ENCODE data around the gene PRRC2A.

PRRC2A gene

DNA sequence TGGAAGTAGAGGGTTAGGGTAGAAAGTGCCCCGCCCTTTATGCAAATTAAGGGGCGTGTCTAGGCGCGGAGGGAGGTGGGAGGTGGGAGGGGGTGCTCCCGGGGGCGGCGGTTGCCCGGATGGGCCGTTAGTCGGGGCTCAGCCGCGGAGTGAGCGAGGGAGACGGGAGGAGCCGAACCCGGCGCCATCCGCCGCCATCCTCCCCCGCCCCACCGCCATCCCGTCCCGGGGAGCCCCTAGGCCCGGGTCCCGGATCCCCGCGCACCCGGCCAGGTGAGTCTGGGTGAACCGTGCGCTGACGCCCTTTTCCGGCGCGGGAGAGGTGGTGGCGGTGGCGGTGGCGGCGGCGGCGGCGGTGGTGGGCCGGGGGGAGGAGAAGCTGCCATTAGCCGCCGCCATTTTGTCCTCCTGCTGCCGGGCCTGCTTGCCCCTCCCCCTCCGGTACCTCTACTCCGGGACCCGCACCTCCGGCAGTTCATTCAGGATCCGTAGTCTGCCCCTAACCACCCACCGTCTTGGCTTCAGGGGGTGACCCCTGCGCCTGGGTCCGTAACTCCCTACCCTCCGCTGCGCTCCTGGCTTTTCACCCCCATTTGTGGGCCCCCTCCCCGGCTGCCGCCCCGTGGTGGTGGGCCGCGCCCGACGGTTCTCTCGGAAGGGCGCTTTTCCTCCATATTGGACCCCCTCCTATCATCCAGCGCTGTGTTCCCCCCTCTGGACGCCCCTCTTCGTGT, at the start of gene PRRC2A:
TSS of gene PRRC2A (plus strand) at position 130 of the 734 bp plus-strand sequence. CDS start 2,075 bp downstream, outside the sequence.
- Histone ChIP-seq H3K9ac (ENCODE audit: low read length in 2 of 2) (peak within 1 kb of the TSS; percentile 96 to 100), H3K27me3 (ENCODE audit: control insufficient read depth in 1 of 2, insufficient read depth in 2 of 2, low read length in 2 of 2) (no peaks in the 10 kb centered on the region), H3K27ac (ENCODE audit: low read length) (peak within 1 kb of the TSS; percentile 97), H3K4me3 (ENCODE audit: low read length in 2 of 2) (peak within 1 kb of the TSS; percentile 89 to 91), H3K36me3 (ENCODE audit: control insufficient read depth in 2 of 2, insufficient read depth in 2 of 2, low read length in 2 of 2) (peaks cover 25 to 30% of the 10 kb centered on the region in 2 donors), H3K9me3 (ENCODE audit: control insufficient read depth in 2 of 2, low read length in 2 of 2) (no peaks in the 10 kb centered on the region), H3K4me1 (ENCODE audit: control insufficient read depth, insufficient read depth, low read length) (peaks cover 15% of the 10 kb centered on the region)

DNA sequence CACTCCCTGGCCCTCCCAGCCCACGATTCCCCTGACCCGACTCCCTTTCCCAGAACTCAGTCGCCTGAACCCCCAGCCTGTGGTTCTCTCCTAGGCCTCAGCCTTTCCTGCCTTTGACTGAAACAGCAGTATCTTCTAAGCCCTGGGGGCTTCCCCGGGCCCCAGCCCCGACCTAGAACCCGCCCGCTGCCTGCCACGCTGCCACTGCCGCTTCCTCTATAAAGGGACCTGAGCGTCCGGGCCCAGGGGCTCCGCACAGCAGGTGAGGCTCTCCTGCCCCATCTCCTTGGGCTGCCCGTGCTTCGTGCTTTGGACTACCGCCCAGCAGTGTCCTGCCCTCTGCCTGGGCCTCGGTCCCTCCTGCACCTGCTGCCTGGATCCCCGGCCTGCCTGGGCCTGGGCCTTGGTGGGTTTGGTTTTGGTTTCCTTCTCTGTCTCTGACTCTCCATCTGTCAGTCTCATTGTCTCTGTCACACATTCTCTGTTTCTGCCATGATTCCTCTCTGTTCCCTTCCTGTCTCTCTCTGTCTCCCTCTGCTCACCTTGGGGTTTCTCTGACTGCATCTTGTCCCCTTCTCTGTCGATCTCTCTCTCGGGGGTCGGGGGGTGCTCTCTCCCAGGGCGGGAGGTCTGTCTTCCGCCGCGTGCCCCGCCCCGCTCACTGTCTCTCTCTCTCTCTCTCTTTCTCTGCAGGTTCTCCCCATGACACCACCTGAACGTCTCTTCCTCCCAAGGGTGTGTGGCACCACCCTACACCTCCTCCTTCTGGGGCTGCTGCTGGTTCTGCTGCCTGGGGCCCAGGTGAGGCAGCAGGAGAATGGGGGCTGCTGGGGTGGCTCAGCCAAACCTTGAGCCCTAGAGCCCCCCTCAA, 48.2 kb upstream of the PRRC2A start, which contains the start of gene LTA:
TSS of gene LTA (plus strand) at position 249 of the 871 bp plus-strand sequence. CDS start at position 703, 454 bp downstream.
- Histone ChIP-seq H3K9ac (ENCODE audit: low read length in 2 of 2) (no peak within 1 kb of the TSS), H3K36me3 (ENCODE audit: control insufficient read depth in 2 of 2, insufficient read depth in 2 of 2, low read length in 2 of 2) (no peaks in the 10 kb centered on the region), H3K4me3 (ENCODE audit: low read length in 2 of 2) (no peak within 1 kb of the TSS), H3K27me3 (ENCODE audit: control insufficient read depth in 1 of 2, insufficient read depth in 2 of 2, low read length in 2 of 2) (peaks cover 11 to 13% of the 10 kb centered on the region in 2 donors), H3K9me3 (ENCODE audit: control insufficient read depth in 2 of 2, low read length in 2 of 2) (no peaks in the 10 kb centered on the region), H3K27ac (ENCODE audit: low read length) (no peak within 1 kb of the TSS), H3K4me1 (ENCODE audit: control insufficient read depth, insufficient read depth, low read length) (no peaks in the 10 kb centered on the region)

DNA sequence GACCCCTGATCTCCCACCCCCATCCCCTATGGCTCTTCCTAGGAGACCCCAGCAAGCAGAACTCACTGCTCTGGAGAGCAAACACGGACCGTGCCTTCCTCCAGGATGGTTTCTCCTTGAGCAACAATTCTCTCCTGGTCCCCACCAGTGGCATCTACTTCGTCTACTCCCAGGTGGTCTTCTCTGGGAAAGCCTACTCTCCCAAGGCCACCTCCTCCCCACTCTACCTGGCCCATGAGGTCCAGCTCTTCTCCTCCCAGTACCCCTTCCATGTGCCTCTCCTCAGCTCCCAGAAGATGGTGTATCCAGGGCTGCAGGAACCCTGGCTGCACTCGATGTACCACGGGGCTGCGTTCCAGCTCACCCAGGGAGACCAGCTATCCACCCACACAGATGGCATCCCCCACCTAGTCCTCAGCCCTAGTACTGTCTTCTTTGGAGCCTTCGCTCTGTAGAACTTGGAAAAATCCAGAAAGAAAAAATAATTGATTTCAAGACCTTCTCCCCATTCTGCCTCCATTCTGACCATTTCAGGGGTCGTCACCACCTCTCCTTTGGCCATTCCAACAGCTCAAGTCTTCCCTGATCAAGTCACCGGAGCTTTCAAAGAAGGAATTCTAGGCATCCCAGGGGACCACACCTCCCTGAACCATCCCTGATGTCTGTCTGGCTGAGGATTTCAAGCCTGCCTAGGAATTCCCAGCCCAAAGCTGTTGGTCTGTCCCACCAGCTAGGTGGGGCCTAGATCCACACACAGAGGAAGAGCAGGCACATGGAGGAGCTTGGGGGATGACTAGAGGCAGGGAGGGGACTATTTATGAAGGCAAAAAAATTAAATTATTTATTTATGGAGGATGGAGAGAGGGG, 47.0 kb upstream of the PRRC2A start:
- Histone ChIP-seq H3K4me3 (ENCODE audit: low read length in 2 of 2) (no peak overlapping the region), H3K9ac (ENCODE audit: low read length in 2 of 2) (no peak overlapping the region), H3K27ac (ENCODE audit: low read length) (no peak overlapping the region), H3K4me1 (ENCODE audit: control insufficient read depth, insufficient read depth, low read length) (no peaks in the 10 kb centered on the region), H3K9me3 (ENCODE audit: control insufficient read depth in 2 of 2, low read length in 2 of 2) (no peaks in the 10 kb centered on the region), H3K36me3 (ENCODE audit: control insufficient read depth in 2 of 2, insufficient read depth in 2 of 2, low read length in 2 of 2) (no peaks in the 10 kb centered on the region), H3K27me3 (ENCODE audit: control insufficient read depth in 1 of 2, insufficient read depth in 2 of 2, low read length in 2 of 2) (peaks cover 3 to 6% of the 10 kb centered on the region in 2 donors)

DNA sequence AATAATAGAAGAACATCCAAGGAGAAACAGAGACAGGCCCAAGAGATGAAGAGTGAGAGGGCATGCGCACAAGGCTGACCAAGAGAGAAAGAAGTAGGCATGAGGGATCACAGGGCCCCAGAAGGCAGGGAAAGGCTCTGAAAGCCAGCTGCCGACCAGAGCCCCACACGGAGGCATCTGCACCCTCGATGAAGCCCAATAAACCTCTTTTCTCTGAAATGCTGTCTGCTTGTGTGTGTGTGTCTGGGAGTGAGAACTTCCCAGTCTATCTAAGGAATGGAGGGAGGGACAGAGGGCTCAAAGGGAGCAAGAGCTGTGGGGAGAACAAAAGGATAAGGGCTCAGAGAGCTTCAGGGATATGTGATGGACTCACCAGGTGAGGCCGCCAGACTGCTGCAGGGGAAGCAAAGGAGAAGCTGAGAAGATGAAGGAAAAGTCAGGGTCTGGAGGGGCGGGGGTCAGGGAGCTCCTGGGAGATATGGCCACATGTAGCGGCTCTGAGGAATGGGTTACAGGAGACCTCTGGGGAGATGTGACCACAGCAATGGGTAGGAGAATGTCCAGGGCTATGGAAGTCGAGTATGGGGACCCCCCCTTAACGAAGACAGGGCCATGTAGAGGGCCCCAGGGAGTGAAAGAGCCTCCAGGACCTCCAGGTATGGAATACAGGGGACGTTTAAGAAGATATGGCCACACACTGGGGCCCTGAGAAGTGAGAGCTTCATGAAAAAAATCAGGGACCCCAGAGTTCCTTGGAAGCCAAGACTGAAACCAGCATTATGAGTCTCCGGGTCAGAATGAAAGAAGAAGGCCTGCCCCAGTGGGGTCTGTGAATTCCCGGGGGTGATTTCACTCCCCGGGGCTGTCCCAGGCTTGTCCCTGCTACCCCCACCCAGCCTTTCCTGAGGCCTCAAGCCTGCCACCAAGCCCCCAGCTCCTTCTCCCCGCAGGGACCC, 46.1 kb upstream of the PRRC2A start:
- H3K27ac ChIP-seq (ENCODE audit: low read length): peak overlapping the region; percentile 49
- no peak overlapping the region for H3K4me3 ChIP-seq (ENCODE audit: low read length in 2 of 2)

DNA sequence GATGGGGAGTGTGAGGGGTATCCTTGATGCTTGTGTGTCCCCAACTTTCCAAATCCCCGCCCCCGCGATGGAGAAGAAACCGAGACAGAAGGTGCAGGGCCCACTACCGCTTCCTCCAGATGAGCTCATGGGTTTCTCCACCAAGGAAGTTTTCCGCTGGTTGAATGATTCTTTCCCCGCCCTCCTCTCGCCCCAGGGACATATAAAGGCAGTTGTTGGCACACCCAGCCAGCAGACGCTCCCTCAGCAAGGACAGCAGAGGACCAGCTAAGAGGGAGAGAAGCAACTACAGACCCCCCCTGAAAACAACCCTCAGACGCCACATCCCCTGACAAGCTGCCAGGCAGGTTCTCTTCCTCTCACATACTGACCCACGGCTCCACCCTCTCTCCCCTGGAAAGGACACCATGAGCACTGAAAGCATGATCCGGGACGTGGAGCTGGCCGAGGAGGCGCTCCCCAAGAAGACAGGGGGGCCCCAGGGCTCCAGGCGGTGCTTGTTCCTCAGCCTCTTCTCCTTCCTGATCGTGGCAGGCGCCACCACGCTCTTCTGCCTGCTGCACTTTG, 45.1 kb upstream of the PRRC2A start, which contains the start of gene TNF:
TSS of gene TNF (plus strand) at position 231 of the 567 bp plus-strand sequence. CDS start at position 408, 177 bp downstream.
- no peaks in the 10 kb centered on the region for H3K9me3 ChIP-seq (ENCODE audit: control insufficient read depth in 2 of 2, low read length in 2 of 2)
- H3K4me1 ChIP-seq (ENCODE audit: control insufficient read depth, insufficient read depth, low read length): peaks cover 3% of the 10 kb centered on the region
- H3K4me3 ChIP-seq (ENCODE audit: low read length in 2 of 2): peak within 1 kb of the TSS; percentile 56 to 64
- peak within 1 kb of the TSS; percentile 49 for H3K27ac ChIP-seq (ENCODE audit: low read length)
- no peaks in the 10 kb centered on the region for H3K27me3 ChIP-seq (ENCODE audit: control insufficient read depth in 1 of 2, insufficient read depth in 2 of 2, low read length in 2 of 2)
- peak within 1 kb of the TSS; percentile 42 to 60 for H3K9ac ChIP-seq (ENCODE audit: low read length in 2 of 2)
- H3K36me3 ChIP-seq (ENCODE audit: control insufficient read depth in 2 of 2, insufficient read depth in 2 of 2, low read length in 2 of 2): no peaks in the 10 kb centered on the region

More for the DNA sequence above, 46.1 kb upstream of the PRRC2A start:
- Histone ChIP-seq H3K36me3 (ENCODE audit: control insufficient read depth in 2 of 2, insufficient read depth in 2 of 2, low read length in 2 of 2) (no peaks in the 10 kb centered on the region), H3K9ac (ENCODE audit: low read length in 2 of 2) (no peak overlapping the region), H3K27me3 (ENCODE audit: control insufficient read depth in 1 of 2, insufficient read depth in 2 of 2, low read length in 2 of 2) (peaks cover 0 to 2% of the 10 kb centered on the region in 2 donors), H3K4me1 (ENCODE audit: control insufficient read depth, insufficient read depth, low read length) (no peaks in the 10 kb centered on the region), H3K9me3 (ENCODE audit: control insufficient read depth in 2 of 2, low read length in 2 of 2) (no peaks in the 10 kb centered on the region)

DNA sequence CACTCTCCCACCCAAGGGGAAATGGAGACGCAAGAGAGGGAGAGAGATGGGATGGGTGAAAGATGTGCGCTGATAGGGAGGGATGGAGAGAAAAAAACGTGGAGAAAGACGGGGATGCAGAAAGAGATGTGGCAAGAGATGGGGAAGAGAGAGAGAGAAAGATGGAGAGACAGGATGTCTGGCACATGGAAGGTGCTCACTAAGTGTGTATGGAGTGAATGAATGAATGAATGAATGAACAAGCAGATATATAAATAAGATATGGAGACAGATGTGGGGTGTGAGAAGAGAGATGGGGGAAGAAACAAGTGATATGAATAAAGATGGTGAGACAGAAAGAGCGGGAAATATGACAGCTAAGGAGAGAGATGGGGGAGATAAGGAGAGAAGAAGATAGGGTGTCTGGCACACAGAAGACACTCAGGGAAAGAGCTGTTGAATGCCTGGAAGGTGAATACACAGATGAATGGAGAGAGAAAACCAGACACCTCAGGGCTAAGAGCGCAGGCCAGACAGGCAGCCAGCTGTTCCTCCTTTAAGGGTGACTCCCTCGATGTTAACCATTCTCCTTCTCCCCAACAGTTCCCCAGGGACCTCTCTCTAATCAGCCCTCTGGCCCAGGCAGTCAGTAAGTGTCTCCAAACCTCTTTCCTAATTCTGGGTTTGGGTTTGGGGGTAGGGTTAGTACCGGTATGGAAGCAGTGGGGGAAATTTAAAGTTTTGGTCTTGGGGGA, 44.4 kb upstream of the PRRC2A start:
- peak overlapping the region; percentile 56 to 64 for H3K4me3 ChIP-seq (ENCODE audit: low read length in 2 of 2)
- no peaks in the 10 kb centered on the region for H3K27me3 ChIP-seq (ENCODE audit: control insufficient read depth in 1 of 2, insufficient read depth in 2 of 2, low read length in 2 of 2)
- H3K9ac ChIP-seq (ENCODE audit: low read length in 2 of 2): peak overlapping the region; percentile 42 to 60
- no peaks in the 10 kb centered on the region for H3K9me3 ChIP-seq (ENCODE audit: control insufficient read depth in 2 of 2, low read length in 2 of 2)
- no peaks in the 10 kb centered on the region for H3K36me3 ChIP-seq (ENCODE audit: control insufficient read depth in 2 of 2, insufficient read depth in 2 of 2, low read length in 2 of 2)
- peak overlapping the region; percentile 49 for H3K27ac ChIP-seq (ENCODE audit: low read length)
- peaks cover 10% of the 10 kb centered on the region for H3K4me1 ChIP-seq (ENCODE audit: control insufficient read depth, insufficient read depth, low read length)

DNA sequence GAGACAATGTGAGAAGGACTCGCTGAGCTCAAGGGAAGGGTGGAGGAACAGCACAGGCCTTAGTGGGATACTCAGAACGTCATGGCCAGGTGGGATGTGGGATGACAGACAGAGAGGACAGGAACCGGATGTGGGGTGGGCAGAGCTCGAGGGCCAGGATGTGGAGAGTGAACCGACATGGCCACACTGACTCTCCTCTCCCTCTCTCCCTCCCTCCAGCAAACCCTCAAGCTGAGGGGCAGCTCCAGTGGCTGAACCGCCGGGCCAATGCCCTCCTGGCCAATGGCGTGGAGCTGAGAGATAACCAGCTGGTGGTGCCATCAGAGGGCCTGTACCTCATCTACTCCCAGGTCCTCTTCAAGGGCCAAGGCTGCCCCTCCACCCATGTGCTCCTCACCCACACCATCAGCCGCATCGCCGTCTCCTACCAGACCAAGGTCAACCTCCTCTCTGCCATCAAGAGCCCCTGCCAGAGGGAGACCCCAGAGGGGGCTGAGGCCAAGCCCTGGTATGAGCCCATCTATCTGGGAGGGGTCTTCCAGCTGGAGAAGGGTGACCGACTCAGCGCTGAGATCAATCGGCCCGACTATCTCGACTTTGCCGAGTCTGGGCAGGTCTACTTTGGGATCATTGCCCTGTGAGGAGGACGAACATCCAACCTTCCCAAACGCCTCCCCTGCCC, 43.5 kb upstream of the PRRC2A start:
- peak overlapping the region in 1 of 2 donors; percentile 15 for H3K4me3 ChIP-seq (ENCODE audit: low read length in 2 of 2)

DNA sequence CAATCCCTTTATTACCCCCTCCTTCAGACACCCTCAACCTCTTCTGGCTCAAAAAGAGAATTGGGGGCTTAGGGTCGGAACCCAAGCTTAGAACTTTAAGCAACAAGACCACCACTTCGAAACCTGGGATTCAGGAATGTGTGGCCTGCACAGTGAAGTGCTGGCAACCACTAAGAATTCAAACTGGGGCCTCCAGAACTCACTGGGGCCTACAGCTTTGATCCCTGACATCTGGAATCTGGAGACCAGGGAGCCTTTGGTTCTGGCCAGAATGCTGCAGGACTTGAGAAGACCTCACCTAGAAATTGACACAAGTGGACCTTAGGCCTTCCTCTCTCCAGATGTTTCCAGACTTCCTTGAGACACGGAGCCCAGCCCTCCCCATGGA, 42.9 kb upstream of the PRRC2A start:
- Histone ChIP-seq H3K27ac (ENCODE audit: low read length) (no peak overlapping the region), H3K9ac (ENCODE audit: low read length in 2 of 2) (no peak overlapping the region), H3K4me3 (ENCODE audit: low read length in 2 of 2) (no peak overlapping the region), H3K27me3 (ENCODE audit: control insufficient read depth in 1 of 2, insufficient read depth in 2 of 2, low read length in 2 of 2) (no peaks in the 10 kb centered on the region), H3K4me1 (ENCODE audit: control insufficient read depth, insufficient read depth, low read length) (peaks cover 19% of the 10 kb centered on the region), H3K9me3 (ENCODE audit: control insufficient read depth in 2 of 2, low read length in 2 of 2) (no peaks in the 10 kb centered on the region), H3K36me3 (ENCODE audit: control insufficient read depth in 2 of 2, insufficient read depth in 2 of 2, low read length in 2 of 2) (no peaks in the 10 kb centered on the region)

More for the DNA sequence above, 43.5 kb upstream of the PRRC2A start:
- H3K9me3 ChIP-seq (ENCODE audit: control insufficient read depth in 2 of 2, low read length in 2 of 2): no peaks in the 10 kb centered on the region
- no peaks in the 10 kb centered on the region for H3K27me3 ChIP-seq (ENCODE audit: control insufficient read depth in 1 of 2, insufficient read depth in 2 of 2, low read length in 2 of 2)
- H3K27ac ChIP-seq (ENCODE audit: low read length): no peak overlapping the region
- H3K9ac ChIP-seq (ENCODE audit: low read length in 2 of 2): no peak overlapping the region
- H3K36me3 ChIP-seq (ENCODE audit: control insufficient read depth in 2 of 2, insufficient read depth in 2 of 2, low read length in 2 of 2): no peaks in the 10 kb centered on the region
- peaks cover 17% of the 10 kb centered on the region for H3K4me1 ChIP-seq (ENCODE audit: control insufficient read depth, insufficient read depth, low read length)

All from stomach smooth muscle (tissue), 2 donors.